ENCODE data around the gene MAP7D2.
"Not testable (repeated sequence)": the region's sequence is repeated elsewhere in the genome, so short reads cannot be mapped to it uniquely, and the experiment has no call there.

The MAP7D2 gene

DNA sequence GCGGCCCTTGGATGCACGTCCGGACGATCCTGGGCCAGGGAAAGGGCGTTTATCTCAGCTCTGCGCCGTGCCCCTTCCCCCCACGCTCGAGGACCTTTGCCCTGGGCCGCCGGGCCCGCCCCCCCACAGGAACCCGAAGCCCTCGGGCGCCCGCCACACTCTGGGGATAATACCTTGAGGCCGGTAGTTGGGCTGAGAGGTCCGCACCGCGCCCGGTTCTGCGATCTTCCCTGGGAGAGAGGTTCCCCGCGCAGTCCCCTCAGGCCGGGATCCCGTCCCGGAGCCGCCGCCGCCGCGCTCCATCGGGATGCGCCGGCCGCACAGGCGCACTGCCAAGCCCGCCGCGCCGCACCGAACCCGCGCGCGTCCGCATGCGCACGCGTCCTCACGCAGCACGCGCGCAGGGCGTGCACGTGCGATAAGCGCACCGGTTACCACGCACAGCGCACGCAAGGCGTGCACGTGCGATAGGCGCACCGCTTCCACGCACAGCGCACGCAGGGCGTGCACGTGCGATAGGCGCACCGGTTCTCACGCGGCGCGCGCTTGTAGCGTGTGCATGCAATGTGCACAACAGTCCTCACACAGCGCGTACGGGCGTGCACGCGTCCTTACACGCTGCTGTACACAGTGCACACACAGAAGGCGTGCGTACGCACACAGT is at the start of gene MAP7D2:
TSS of gene MAP7D2 (minus strand) at position 331 of the 664 bp plus-strand sequence. CDS start at position 303, 28 bp downstream.
- DNase-seq (ENCODE audit: low spot score): no peak

DNA sequence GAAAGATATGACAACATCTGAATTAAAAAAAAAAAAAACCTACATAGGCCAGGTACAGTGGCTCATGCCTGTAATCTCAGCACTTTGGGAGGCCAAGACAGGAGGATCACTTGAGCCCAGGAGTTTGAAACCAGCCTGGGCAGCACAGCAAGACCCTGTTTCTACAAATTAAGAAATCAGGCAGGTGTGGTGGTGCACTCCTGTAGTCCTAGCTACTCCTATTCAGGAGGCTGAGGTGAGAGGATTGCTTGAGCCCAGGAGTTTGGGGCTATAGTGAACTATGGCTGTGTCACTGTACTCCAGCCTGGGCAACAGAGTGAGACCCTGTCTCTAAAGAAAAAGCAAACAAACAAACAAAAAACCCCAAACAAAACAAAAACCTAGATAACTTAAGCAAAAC is 45.8 kb upstream of the MAP7D2 start:
- DNase-seq (ENCODE audit: low spot score): not testable (repeated sequence)

DNA sequence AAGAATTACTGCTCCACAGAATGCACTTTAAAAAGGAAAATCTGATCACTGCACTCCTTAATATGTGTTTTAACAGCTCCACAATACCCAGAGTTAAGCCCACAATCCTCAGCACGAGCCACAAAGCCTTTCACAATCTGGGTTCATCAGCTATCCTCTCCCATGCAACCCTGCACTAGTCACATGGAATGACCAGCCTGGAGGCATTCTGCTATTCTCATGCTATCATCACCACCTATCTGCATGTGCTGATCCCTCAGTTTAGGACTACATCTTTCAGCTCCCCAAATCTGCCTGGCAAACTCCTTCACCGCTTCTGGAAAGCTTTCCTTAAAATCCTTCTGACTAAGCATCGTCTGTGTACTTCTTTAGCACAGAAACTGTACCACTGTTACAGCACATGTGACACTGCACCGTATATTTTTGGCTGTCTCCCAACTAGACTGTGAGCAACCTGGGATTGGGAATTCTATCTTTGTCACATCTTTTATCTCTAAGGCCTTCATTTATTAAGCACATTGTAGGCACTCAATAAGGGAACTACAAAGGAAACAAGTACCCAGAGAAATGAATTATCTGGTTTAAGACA is 43.2 kb upstream of the MAP7D2 start:
- no peak for DNase-seq (ENCODE audit: low spot score)

GRCh38 chrX:20151689-20152088 is 35.0 kb upstream of the MAP7D2 start:
- no peak for DNase-seq (ENCODE audit: low spot score)

- no peak for DNase-seq (ENCODE audit: low spot score)
Observed at GRCh38 chrX:20149326-20149725, 32.6 kb upstream of the MAP7D2 start.

DNA sequence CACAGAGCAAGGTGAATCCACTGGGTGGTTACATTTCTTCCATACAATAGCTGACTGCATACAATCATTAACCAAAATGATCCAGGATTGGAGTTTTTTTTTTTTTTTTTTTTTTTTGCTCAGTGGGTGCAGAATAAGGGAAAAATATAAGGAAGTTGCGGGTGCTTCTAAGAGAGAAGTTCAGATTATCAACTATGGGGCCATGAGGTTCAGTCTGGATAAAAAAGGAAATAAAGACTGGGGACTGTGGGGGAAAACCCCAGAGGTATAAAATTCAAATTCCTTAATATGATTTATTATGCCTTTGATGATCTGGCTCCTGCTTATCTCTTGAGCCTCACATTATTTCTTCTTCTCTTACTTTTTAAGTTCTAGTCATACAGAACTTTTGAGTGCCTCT is 30.9 kb upstream of the MAP7D2 start:
- no peak for DNase-seq (ENCODE audit: low spot score)

- DNase-seq (ENCODE audit: low spot score): no peak
Observed at GRCh38 chrX:20144491-20144890, 27.8 kb upstream of the MAP7D2 start.

- DNase-seq (ENCODE audit: low spot score): no peak
Observed at GRCh38 chrX:20143561-20143960, 26.9 kb upstream of the MAP7D2 start.

DNA sequence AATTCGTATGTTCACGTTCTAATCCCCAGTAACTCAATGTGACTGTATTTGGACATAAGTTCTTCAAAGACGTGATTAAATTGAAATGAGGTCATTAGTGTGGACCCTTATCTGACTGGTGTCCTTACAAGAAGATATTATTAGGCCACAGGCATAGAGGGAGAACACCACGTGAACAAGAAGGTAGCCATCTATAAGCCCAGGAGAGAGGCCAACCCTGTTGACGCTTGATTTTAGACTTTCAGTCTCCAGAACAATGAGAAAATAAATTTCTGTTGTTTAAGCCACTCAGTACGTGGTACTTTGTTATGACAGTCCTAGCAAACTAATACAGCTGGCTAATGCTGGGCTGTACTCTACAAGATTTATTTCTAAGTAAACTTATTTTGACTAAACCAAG is 26.4 kb upstream of the MAP7D2 start:
- DNase-seq (ENCODE audit: low spot score): no peak

DNA sequence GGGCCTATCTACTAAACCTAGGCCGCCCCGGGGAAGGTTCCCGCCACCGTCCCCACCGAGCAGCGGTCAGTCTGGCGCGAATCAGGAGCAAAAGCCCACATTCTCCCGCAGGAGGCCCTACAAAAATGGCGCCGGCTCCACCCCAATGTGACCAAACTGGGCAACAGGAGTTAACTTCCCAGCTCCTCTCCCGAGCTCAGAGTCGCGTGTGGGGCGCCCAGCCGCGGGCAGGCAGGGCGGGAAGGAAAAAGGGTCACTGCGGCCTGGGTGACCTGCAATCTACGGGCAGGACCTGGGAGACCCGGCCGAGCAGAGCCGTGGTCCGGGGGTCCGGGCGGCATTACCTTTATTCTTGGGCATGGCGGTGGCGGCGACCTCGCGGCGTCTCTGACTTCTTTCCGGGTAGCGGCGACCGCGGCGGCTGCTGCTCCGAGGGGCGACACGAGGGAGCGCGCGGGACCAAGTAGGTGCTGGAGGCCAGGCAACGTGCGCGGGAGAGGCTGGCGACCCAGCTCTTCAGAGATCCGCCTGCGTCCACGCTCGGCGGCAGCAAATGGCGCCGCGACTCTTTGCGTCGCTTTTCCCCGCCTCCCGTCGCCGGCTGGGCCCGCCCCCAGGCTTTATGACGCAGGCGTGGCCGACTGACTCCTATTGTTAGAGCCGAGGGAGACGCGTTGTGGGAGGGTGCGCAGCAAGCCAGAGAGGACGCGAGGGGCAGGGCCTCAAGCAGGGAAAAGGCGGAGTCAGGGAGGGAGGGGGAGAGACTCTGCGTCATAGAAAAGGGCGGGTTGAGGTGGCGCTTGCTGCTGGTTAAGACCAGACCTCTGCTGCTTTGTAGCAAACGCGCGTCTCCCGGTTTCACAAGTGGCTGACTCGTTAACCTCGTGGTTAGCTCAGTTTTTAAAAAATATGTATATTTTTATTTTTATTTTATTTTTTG is 24.8 kb upstream of the MAP7D2 start, which contains the start of gene EIF1AX:
TSS of gene EIF1AX (minus strand) at position 558 of the 940 bp plus-strand sequence. CDS start at position 360, 198 bp downstream.
- peak; percentile 94 for DNase-seq (ENCODE audit: low spot score)

- no peak for DNase-seq (ENCODE audit: low spot score)
Observed at GRCh38 chrX:20140420-20140819, 23.7 kb upstream of the MAP7D2 start.

- DNase-seq (ENCODE audit: low spot score): no peak
Observed at GRCh38 chrX:20139966-20140365, 23.3 kb upstream of the MAP7D2 start.

- DNase-seq (ENCODE audit: low spot score): no peak
Observed at GRCh38 chrX:20135944-20136343, 19.2 kb upstream of the MAP7D2 start.

- no peak for DNase-seq (ENCODE audit: low spot score)
Observed at GRCh38 chrX:20132666-20133065, 16.0 kb upstream of the MAP7D2 start.

- no peak for DNase-seq (ENCODE audit: low spot score)
Observed at GRCh38 chrX:20130357-20130756, 13.7 kb upstream of the MAP7D2 start.

- DNase-seq (ENCODE audit: low spot score): no peak
Observed at GRCh38 chrX:20129547-20129946, 12.8 kb upstream of the MAP7D2 start.

DNA sequence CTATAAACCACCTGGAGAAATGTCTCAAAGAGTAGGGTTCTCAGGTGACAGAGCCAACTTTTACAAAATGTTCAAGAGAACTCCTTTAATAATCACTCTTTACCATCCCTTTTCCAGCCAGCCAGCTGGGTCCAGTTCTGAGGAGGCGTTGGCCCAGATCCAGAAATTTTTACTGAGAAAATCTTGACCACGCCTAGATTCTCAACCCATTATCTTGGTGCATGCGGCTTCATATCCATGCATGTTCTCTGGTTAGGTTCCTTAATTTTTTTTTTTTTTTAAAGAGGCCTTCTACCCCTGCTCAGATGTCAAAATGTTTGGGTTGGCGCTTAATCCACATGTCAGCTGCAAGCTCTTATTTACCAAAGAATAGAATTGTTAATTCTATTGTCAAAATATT is 12.0 kb upstream of the MAP7D2 start:
- DNase-seq (ENCODE audit: low spot score): no peak

DNA sequence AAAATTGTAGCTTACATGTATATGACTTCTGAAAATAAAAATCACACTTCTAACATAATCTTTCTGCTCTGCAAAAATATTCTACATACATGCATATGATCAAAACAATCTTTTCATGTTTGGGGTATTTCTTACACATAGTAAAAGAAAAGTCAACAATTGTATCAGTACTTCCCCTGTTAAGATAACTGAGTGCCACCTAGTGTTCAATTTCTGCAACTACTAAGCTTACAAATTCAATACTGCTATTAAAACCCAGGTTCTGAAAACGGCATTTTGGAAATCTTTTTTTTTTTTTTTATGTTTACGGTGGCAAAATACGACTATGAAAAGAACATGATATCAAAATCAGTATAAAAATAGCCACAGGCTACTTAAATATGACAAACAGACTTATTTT is 10.7 kb upstream of the MAP7D2 start:
- not testable (repeated sequence) for DNase-seq (ENCODE audit: low spot score)

GRCh38 chrX:20126833-20127232 is 10.1 kb upstream of the MAP7D2 start:
- not testable (repeated sequence) for DNase-seq (ENCODE audit: low spot score)

- no peak for DNase-seq (ENCODE audit: low spot score)
Observed at GRCh38 chrX:20124964-20125363, 8.3 kb upstream of the MAP7D2 start.

DNA sequence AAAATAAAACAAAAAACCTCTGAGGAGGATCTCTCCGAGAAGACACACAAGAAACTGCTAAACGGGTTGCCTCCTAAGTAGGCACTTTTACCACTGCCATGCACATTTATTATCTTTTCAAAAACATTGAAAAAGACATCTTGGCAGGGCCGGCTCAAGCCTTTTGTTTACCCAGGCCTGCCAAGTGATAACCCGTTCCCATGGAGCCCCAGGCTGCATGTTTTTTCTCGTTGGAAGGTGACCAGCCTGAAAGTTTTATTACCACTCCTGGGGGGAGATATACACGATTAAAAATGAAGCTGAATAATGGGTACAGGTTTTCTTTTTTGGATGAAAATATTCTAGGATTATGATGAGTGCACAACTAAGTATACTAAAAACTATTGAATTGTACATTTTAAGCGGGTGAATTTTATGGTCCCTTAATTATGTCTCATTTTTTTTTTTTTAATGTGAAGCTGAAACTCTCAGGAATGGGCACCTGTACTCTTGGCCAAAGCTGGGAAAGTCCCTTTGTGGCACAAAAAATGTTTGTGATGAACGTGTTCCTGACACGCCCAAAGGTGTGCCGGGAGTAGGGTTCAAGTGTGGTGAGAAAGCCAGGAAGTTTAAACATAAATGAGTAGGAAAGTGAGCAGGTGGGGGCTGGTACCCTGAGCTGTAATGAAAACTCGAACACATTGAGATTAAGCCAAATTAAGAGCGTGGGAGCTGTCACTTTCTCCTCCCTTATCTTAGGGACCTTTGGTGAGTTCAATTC is 1.5 kb upstream of the MAP7D2 start:
- no peak for DNase-seq (ENCODE audit: low spot score)

DNA sequence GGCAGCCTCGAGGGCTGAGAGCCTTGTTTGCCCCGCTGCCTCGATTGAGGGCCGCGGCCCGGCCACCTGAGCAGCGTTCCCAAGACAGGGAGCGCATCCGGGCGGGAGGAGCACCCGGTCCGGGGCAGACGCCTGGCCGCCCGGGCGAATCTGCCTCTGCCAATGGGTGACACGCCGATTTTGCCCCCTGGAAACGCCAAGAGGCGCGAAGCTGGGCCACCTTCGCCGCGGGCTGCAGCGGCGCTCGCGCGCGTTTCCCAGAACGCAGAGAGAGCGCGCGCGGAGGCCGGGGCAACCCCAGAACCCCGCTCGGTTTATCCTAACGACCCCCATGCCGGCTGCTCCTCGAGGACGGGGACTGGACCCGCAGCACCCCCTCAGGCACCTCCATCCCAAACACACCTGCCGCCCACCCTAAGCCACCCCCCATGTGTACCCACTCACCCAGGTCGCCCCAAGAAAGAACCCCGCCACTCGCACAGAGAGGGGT is 575 bp downstream of the MAP7D2 start:
- no peak for DNase-seq (ENCODE audit: low spot score)

Measured in left forelimb (tissue), 1 donor.